SU-DHL-6 (cell line): ENCODE measurements around the gene FBXO44.
A peak's percentile ranks its signal among the peaks of the same experiment; 100 is the strongest.

Experiments used
- H2AFZ ChIP-seq: fragments of 200-600 bp; sonication (generic); 2 replicates; pipeline ENCODE4 v1.6.1; 2014; ENCODE audit warnings: low read depth, mild to moderate bottlenecking, moderate library complexity, mixed read lengths, antibody characterized with exemption, low read length; ENCODE audit not compliant: severe bottlenecking
- H3F3A ChIP-seq: fragments of 200-600 bp; shearing (Covaris generic); 2 replicates; pipeline ENCODE4 v1.6.0; 2016; ENCODE audit warnings: antibody characterized with exemption, mild to moderate bottlenecking; ENCODE audit not compliant: insufficient read depth
- H3K27ac ChIP-seq: fragments of 200-600 bp; sonication (generic); 2 replicates; pipeline ENCODE4 v1.5.1; 2016; ENCODE audit warnings: low read depth, mild to moderate bottlenecking, low read length, moderate library complexity, mixed read lengths
- H3K27me3 ChIP-seq: fragments of 200-600 bp; sonication (generic), shearing (Covaris generic); 2 replicates; pipeline ENCODE4 v1.6.0; 2014; ENCODE audit warnings: mild to moderate bottlenecking, low read length
- H3K36me3 ChIP-seq: fragments of 200-600 bp; sonication (generic); 2 replicates; pipeline ENCODE4 v1.6.1; 2014; ENCODE audit warnings: mild to moderate bottlenecking, low read length, mixed read lengths
- H3K4me2 ChIP-seq: fragments of 300-600, 200-600 bp; shearing (Covaris generic), sonication (generic); 2 replicates; pipeline ENCODE4 v1.6.0; 2014; ENCODE audit warnings: low read length, low read depth, mild to moderate bottlenecking; ENCODE audit not compliant: poor library complexity, severe bottlenecking
- H3K4me3 ChIP-seq: fragments of 200-600 bp; sonication (generic); 2 replicates; pipeline ENCODE4 v1.5.1; 2014; ENCODE audit warnings: antibody characterized with exemption, low read length, mild to moderate bottlenecking, mixed read lengths; ENCODE audit not compliant: insufficient read depth, poor library complexity, severe bottlenecking
- H3K79me2 ChIP-seq: fragments of 200-600 bp; sonication (generic); 2 replicates; pipeline ENCODE4 v1.6.1; 2014; ENCODE audit warnings: mild to moderate bottlenecking, low read length, moderate library complexity; ENCODE audit not compliant: insufficient read depth
- H3K9ac ChIP-seq: fragments of 200-600 bp; sonication (generic); 2 replicates; pipeline ENCODE4 v1.7.0; 2014; ENCODE audit warnings: mild to moderate bottlenecking, low read length
- H3K9me2 ChIP-seq: fragments of 200-600 bp; sonication (generic); replicated peaks from 2 replicates; pipeline ENCODE4 v1.6.1; 2014; ENCODE audit warnings: low read length; ENCODE audit not compliant: insufficient read depth
- H3K9me3 ChIP-seq: fragments of 200-600 bp; sonication (generic); 2 replicates; pipeline ENCODE4 v1.6.1; 2014; ENCODE audit warnings: low read length, mixed read lengths; ENCODE audit not compliant: insufficient read depth
- H4K20me1 ChIP-seq: fragments of 200-600 bp; sonication (generic); 2 replicates; pipeline ENCODE4 v1.6.1; 2014; ENCODE audit warnings: low read depth, mild to moderate bottlenecking, antibody characterized with exemption, low read length, moderate library complexity, mixed read lengths
- CTCF ChIP-seq: fragments of 200-600 bp; sonication (generic); IDR thresholded peaks from one replicate; pipeline ENCODE4 v1.5.1; 2017; ENCODE audit warnings: antibody characterized with exemption, mild to moderate bottlenecking, low read length, moderate library complexity; ENCODE audit not compliant: insufficient read depth, poor library complexity, severe bottlenecking
- EZH2phosphoT487 ChIP-seq: fragments of 200-600 bp; sonication (generic), shearing (Covaris generic); conservative IDR thresholded peaks from 2 replicates; pipeline ENCODE4 v1.6.1; 2018; ENCODE audit warnings: mild to moderate bottlenecking, antibody characterized with exemption, low read length, moderate library complexity, mixed read lengths

FBXO44 gene

DNA sequence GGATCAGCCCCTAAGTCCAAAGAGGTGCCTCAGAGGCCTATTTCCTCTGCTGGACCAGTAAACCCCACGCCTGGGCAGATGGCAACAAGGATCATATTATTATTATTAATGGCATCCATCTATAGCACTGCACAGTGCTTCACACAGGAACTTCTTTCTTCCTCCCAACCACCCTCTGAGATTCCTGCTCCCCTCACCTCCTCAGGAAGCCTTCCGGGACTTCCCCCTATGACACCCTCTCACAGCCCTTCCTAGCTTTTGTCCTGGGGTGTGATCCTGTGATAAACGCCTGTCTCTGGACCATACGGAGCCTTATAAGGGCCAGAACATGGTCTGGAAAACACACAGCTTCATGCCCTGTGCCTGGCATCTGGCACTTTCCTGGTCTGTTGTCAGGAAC lies 3.7 kb upstream of the FBXO44 start:
- Histone ChIP-seq H3K79me2 (no peaks in the 10 kb centered on the region), H3K4me2 (peak overlapping the region; percentile 22), H2AFZ (no peak overlapping the region), H3F3A (no peaks in the 10 kb centered on the region), H3K36me3 (no peaks in the 10 kb centered on the region), H3K9me3 (no peaks in the 10 kb centered on the region), H3K4me3 (no peak overlapping the region), H3K27me3 (no peaks in the 10 kb centered on the region), H3K9ac (no peak overlapping the region), H4K20me1 (no peaks in the 10 kb centered on the region), H3K9me2 (no peaks in the 10 kb centered on the region), H3K27ac (no peak overlapping the region)
- TF ChIP-seq CTCF (no peak), EZH2phosphoT487 (no peak)

GRCh38 chr1:11652203-11652780 lies 2.4 kb upstream of the FBXO44 start:
- H4K20me1 ChIP-seq, result no peaks in the 10 kb centered on the region
- H3F3A ChIP-seq, result no peaks in the 10 kb centered on the region
- no peak for TF ChIP-seq CTCF
- no peak for TF ChIP-seq EZH2phosphoT487
- no peak overlapping the region for H3K9ac ChIP-seq
- no peak overlapping the region for H3K4me2 ChIP-seq
- H2AFZ ChIP-seq, result no peak overlapping the region
- H3K9me2 ChIP-seq, result no peaks in the 10 kb centered on the region
- H3K9me3 ChIP-seq, result no peaks in the 10 kb centered on the region
- no peak overlapping the region for H3K27ac ChIP-seq
- no peaks in the 10 kb centered on the region for H3K27me3 ChIP-seq
- no peak overlapping the region for H3K4me3 ChIP-seq
- no peaks in the 10 kb centered on the region for H3K79me2 ChIP-seq
- H3K36me3 ChIP-seq, result no peaks in the 10 kb centered on the region

DNA sequence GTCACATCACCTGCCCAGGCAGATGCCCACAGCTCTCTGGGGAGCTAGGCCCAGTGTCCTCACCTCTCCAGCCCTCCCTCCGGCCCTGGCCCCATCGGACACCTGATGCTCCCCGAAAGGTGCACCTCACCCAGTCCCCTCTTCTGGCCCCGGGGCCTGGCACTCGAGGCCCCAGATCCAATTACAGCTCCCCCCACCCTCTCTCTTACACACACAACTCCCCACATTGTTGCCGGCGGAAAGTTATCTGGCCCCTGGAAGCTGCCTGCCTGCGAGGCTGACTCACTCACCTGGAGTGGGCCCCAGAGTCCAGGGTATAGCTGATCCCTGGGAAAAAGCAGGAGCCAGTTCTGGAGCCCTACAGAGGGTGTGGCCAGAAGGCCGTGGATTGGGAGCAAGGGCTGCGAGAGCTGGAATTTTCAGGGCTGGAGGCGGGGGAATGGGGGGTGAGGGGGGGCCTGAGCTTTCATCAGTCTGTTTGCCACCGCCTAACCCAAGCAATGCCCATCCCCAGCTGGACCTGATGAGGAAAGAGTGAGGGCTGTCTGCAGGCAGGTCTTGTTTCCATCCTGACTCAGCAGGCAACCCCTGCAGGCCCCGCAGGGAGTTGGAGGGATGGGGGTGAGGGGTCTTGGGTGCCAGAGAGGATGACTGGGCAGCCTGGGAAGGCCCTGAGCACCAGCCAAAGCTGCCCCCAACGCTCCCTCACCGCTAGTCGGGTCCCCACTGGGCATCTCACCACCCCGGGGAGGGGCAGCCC lies 1.4 kb upstream of the FBXO44 start:
- H3K9ac ChIP-seq, result no peak overlapping the region
- no peaks in the 10 kb centered on the region for H3K27me3 ChIP-seq
- no peaks in the 10 kb centered on the region for H3F3A ChIP-seq
- no peaks in the 10 kb centered on the region for H3K9me3 ChIP-seq
- no peak overlapping the region for H3K27ac ChIP-seq
- H3K79me2 ChIP-seq, result no peaks in the 10 kb centered on the region
- H3K9me2 ChIP-seq, result no peaks in the 10 kb centered on the region
- no peak overlapping the region for H2AFZ ChIP-seq
- H3K4me3 ChIP-seq, result no peak overlapping the region
- TF ChIP-seq EZH2phosphoT487 (no peak), CTCF (no peak)
- H4K20me1 ChIP-seq, result no peaks in the 10 kb centered on the region
- H3K36me3 ChIP-seq, result no peaks in the 10 kb centered on the region
- H3K4me2 ChIP-seq, result no peak overlapping the region
